Measurements from ENCODE around the gene CDC14A.

GRCh38 chr1:100304227-100304626 is 48.1 kb upstream of the CDC14A start:
- TF ChIP-seq CTCF (IDR thresholded peaks at IDR 0.05; ENCODE audit: insufficient read depth, low read depth, low read length), result no peak
- TF ChIP-seq EZH2 (IDR thresholded peaks at IDR 0.05; ENCODE audit: insufficient read depth, low read length), result no peak

Data from astrocyte (in vitro differentiated cells and primary cell).